ENCODE results near the gene NRBF2.
"Not testable (repeated sequence)": the region's sequence is repeated elsewhere in the genome, so short reads cannot be mapped to it uniquely, and the experiment has no call there.

NRBF2 gene

GRCh38 chr10:63140077-63140476 is 6.9 kb downstream of the NRBF2 start:
- peaks cover 41% of the 10 kb centered on the region for H3K36me3 Mint-ChIP-seq (ENCODE audit: low read depth)
- no peaks in the 10 kb centered on the region for H3K27me3 Mint-ChIP-seq
- no peak overlapping the region for H3K27ac Mint-ChIP-seq
- H3K9me3 Mint-ChIP-seq: no peaks in the 10 kb centered on the region
- H3K4me1 Mint-ChIP-seq (ENCODE audit: low read depth): peaks cover 68% of the 10 kb centered on the region
- H3K4me3 Mint-ChIP-seq: no peak overlapping the region

- H3K4me1 Mint-ChIP-seq (ENCODE audit: low read depth): peaks cover 65% of the 10 kb centered on the region
- peaks cover 47% of the 10 kb centered on the region for H3K36me3 Mint-ChIP-seq (ENCODE audit: low read depth)
- H3K4me3 Mint-ChIP-seq: no peak overlapping the region
- no peaks in the 10 kb centered on the region for H3K9me3 Mint-ChIP-seq
- H3K27me3 Mint-ChIP-seq: no peaks in the 10 kb centered on the region
- H3K27ac Mint-ChIP-seq: no peak overlapping the region
These were observed 9.0 kb downstream of the NRBF2 start for GRCh38 chr10:63142136-63142535.

- H3K36me3 Mint-ChIP-seq (ENCODE audit: low read depth): peaks cover 53% of the 10 kb centered on the region
- H3K27ac Mint-ChIP-seq: peak overlapping the region; percentile 36
- peaks cover 52% of the 10 kb centered on the region for H3K4me1 Mint-ChIP-seq (ENCODE audit: low read depth)
- no peaks in the 10 kb centered on the region for H3K27me3 Mint-ChIP-seq
- H3K9me3 Mint-ChIP-seq: no peaks in the 10 kb centered on the region
- H3K4me3 Mint-ChIP-seq: no peak overlapping the region
These were observed 10.9 kb downstream of the NRBF2 start for GRCh38 chr10:63143987-63144386.

- Mint-ChIP-seq H3K27me3 (no peaks in the 10 kb centered on the region), H3K36me3 (ENCODE audit: low read depth) (peaks cover 50% of the 10 kb centered on the region), H3K4me1 (ENCODE audit: low read depth) (peaks cover 42% of the 10 kb centered on the region), H3K4me3 (no peak overlapping the region), H3K27ac (no peak overlapping the region), H3K9me3 (no peaks in the 10 kb centered on the region)
These were observed 12.7 kb downstream of the NRBF2 start for GRCh38 chr10:63145782-63146181.

- peaks cover 40% of the 10 kb centered on the region for H3K4me1 Mint-ChIP-seq (ENCODE audit: low read depth)
- H3K4me3 Mint-ChIP-seq: no peak overlapping the region
- H3K36me3 Mint-ChIP-seq (ENCODE audit: low read depth): peaks cover 55% of the 10 kb centered on the region
- H3K9me3 Mint-ChIP-seq: no peaks in the 10 kb centered on the region
- H3K27me3 Mint-ChIP-seq: no peaks in the 10 kb centered on the region
- H3K27ac Mint-ChIP-seq: no peak overlapping the region
These were observed 13.4 kb downstream of the NRBF2 start for GRCh38 chr10:63146503-63146902.

- no peaks in the 10 kb centered on the region for H3K9me3 Mint-ChIP-seq
- H3K36me3 Mint-ChIP-seq (ENCODE audit: low read depth): peaks cover 82% of the 10 kb centered on the region
- no peaks in the 10 kb centered on the region for H3K27me3 Mint-ChIP-seq
- H3K27ac Mint-ChIP-seq: no peak overlapping the region
- H3K4me1 Mint-ChIP-seq (ENCODE audit: low read depth): peaks cover 24% of the 10 kb centered on the region
- H3K4me3 Mint-ChIP-seq: no peak overlapping the region
These were observed 17.6 kb downstream of the NRBF2 start for GRCh38 chr10:63150745-63151144.

- H3K27me3 Mint-ChIP-seq, H3K4me3 Mint-ChIP-seq, H3K27ac Mint-ChIP-seq, H3K9me3 Mint-ChIP-seq: not testable (repeated sequence)
- peaks cover 56% of the 10 kb centered on the region for H3K36me3 Mint-ChIP-seq (ENCODE audit: low read depth)
- peaks cover 13% of the 10 kb centered on the region for H3K4me1 Mint-ChIP-seq (ENCODE audit: low read depth)
These were observed 20.9 kb downstream of the NRBF2 start for GRCh38 chr10:63153868-63154545.

- no peak overlapping the region for H3K4me3 Mint-ChIP-seq
- peaks cover 11% of the 10 kb centered on the region for H3K4me1 Mint-ChIP-seq (ENCODE audit: low read depth)
- no peak overlapping the region for H3K27ac Mint-ChIP-seq
- peaks cover 48% of the 10 kb centered on the region for H3K36me3 Mint-ChIP-seq (ENCODE audit: low read depth)
- no peaks in the 10 kb centered on the region for H3K27me3 Mint-ChIP-seq
- no peaks in the 10 kb centered on the region for H3K9me3 Mint-ChIP-seq
These were observed 21.6 kb downstream of the NRBF2 start for GRCh38 chr10:63154546-63155387.

GRCh38 chr10:63155388-63156020 is 22.4 kb downstream of the NRBF2 start:
- Mint-ChIP-seq H3K4me3 (no peak overlapping the region), H3K36me3 (ENCODE audit: low read depth) (peaks cover 47% of the 10 kb centered on the region), H3K27me3 (no peaks in the 10 kb centered on the region), H3K4me1 (ENCODE audit: low read depth) (peaks cover 11% of the 10 kb centered on the region), H3K9me3 (no peaks in the 10 kb centered on the region), H3K27ac (no peak overlapping the region)

- Mint-ChIP-seq H3K4me3 (no peak overlapping the region), H3K9me3 (no peaks in the 10 kb centered on the region), H3K27me3 (no peaks in the 10 kb centered on the region), H3K27ac (no peak overlapping the region), H3K36me3 (ENCODE audit: low read depth) (peaks cover 42% of the 10 kb centered on the region), H3K4me1 (ENCODE audit: low read depth) (peaks cover 11% of the 10 kb centered on the region)
These were observed 23.1 kb downstream of the NRBF2 start for GRCh38 chr10:63156236-63156635.

- H3K4me1 Mint-ChIP-seq (ENCODE audit: low read depth): peaks cover 11% of the 10 kb centered on the region
- no peaks in the 10 kb centered on the region for H3K9me3 Mint-ChIP-seq
- no peaks in the 10 kb centered on the region for H3K27me3 Mint-ChIP-seq
- H3K36me3 Mint-ChIP-seq (ENCODE audit: low read depth): peaks cover 27% of the 10 kb centered on the region
- no peak overlapping the region for H3K4me3 Mint-ChIP-seq
- H3K27ac Mint-ChIP-seq: no peak overlapping the region
These were observed 24.9 kb downstream of the NRBF2 start for GRCh38 chr10:63157845-63158624.

- H3K9me3 Mint-ChIP-seq: no peaks in the 10 kb centered on the region
- peaks cover 6% of the 10 kb centered on the region for H3K36me3 Mint-ChIP-seq (ENCODE audit: low read depth)
- no peak overlapping the region for H3K4me3 Mint-ChIP-seq
- H3K4me1 Mint-ChIP-seq (ENCODE audit: low read depth): no peaks in the 10 kb centered on the region
- no peak overlapping the region for H3K27ac Mint-ChIP-seq
- H3K27me3 Mint-ChIP-seq: no peaks in the 10 kb centered on the region
These were observed 28.5 kb downstream of the NRBF2 start for GRCh38 chr10:63161592-63161991.

GRCh38 chr10:63164166-63164623 is 31.1 kb downstream of the NRBF2 start:
- no peak overlapping the region for H3K4me3 Mint-ChIP-seq
- no peaks in the 10 kb centered on the region for H3K27me3 Mint-ChIP-seq
- peaks cover 12% of the 10 kb centered on the region for H3K4me1 Mint-ChIP-seq (ENCODE audit: low read depth)
- H3K36me3 Mint-ChIP-seq (ENCODE audit: low read depth): peaks cover 24% of the 10 kb centered on the region
- H3K27ac Mint-ChIP-seq: peak overlapping the region; percentile 45
- H3K9me3 Mint-ChIP-seq: no peaks in the 10 kb centered on the region

- Mint-ChIP-seq H3K27me3 (no peaks in the 10 kb centered on the region), H3K36me3 (ENCODE audit: low read depth) (peaks cover 33% of the 10 kb centered on the region), H3K4me1 (ENCODE audit: low read depth) (peaks cover 16% of the 10 kb centered on the region), H3K4me3 (no peak overlapping the region), H3K27ac (no peak overlapping the region), H3K9me3 (no peaks in the 10 kb centered on the region)
These were observed 32.1 kb downstream of the NRBF2 start for GRCh38 chr10:63165249-63165648.
